HEK293T (cell line): Measurements from ENCODE around the gene PPCS.

Experiments used
- CTCF ChIA-PET: fragments of 350-600 bp; formaldehyde crosslinking; extraction: SDS; loops from one replicate; lab custom pipeline; 2021; ENCODE audit warnings: antibody characterized with exemption, inconsistent platforms; lab: Yijun Ruan, JAX
- POLR2A ChIA-PET: fragments of 350-600 bp; formaldehyde crosslinking; extraction: SDS; loops from one replicate; lab custom pipeline; 2020; ENCODE audit warnings: antibody characterized with exemption, inconsistent platforms; lab: Yijun Ruan, JAX
- DNase-seq: peaks from one replicate; pipeline ENCODE4 v3.0.0; 2012; ENCODE audit warnings: mixed read lengths; ENCODE audit errors: extremely low spot score
- ARNT ChIP-seq: fragments of 450-650 bp; IDR thresholded peaks from 2 replicates; pipeline ENCODE4 v1.6.1; 2017; ENCODE audit warnings: mild to moderate bottlenecking
- BHLHE40 ChIP-seq: fragments of 450-650 bp; IDR thresholded peaks from 2 replicates; pipeline ENCODE4 v1.6.1; 2016; ENCODE audit warnings: mild to moderate bottlenecking, moderate library complexity, borderline replicate concordance
- CTBP1 ChIP-seq: fragments of 450-650 bp; IDR thresholded peaks from 2 replicates; pipeline ENCODE4 v1.6.1; 2016; ENCODE audit warnings: borderline replicate concordance
- ELF4 ChIP-seq: fragments of 450-650 bp; IDR thresholded peaks from 2 replicates; pipeline ENCODE4 v1.6.1; 2017; ENCODE audit warnings: antibody characterized with exemption
- FOXA1 ChIP-seq: fragments of 450-650 bp; IDR thresholded peaks from 2 replicates; pipeline ENCODE4 v1.6.1; 2016; ENCODE audit warnings: mild to moderate bottlenecking
- FOXK2 ChIP-seq: fragments of 450-650 bp; IDR thresholded peaks from 2 replicates; pipeline ENCODE4 v1.6.1; 2016; ENCODE audit warnings: mild to moderate bottlenecking
- FOXM1 ChIP-seq: fragments of 450-650 bp; IDR thresholded peaks from 2 replicates; pipeline ENCODE4 v1.6.1; 2017; ENCODE audit warnings: mild to moderate bottlenecking, borderline replicate concordance
- HDGF ChIP-seq: fragments of 450-650 bp; IDR thresholded peaks from 2 replicates; pipeline ENCODE4 v1.6.1; 2017; ENCODE audit warnings: antibody characterized with exemption, borderline replicate concordance
- L3MBTL2 ChIP-seq: fragments of 450-650 bp; conservative IDR thresholded peaks from 2 replicates; pipeline ENCODE4 v1.6.1; 2016; ENCODE audit warnings: mild to moderate bottlenecking
- LEF1 ChIP-seq: fragments of 450-650 bp; IDR thresholded peaks from 2 replicates; pipeline ENCODE4 v1.6.1; 2017; ENCODE audit warnings: mild to moderate bottlenecking, borderline replicate concordance
- NFRKB ChIP-seq: fragments of 450-650 bp; IDR thresholded peaks from 2 replicates; pipeline ENCODE4 v1.6.1; 2016; ENCODE audit warnings: mild to moderate bottlenecking, moderate library complexity
- SP1 ChIP-seq: fragments of 450-650 bp; IDR thresholded peaks from 2 replicates; pipeline ENCODE4 v1.6.1; 2017
- SUZ12 ChIP-seq: fragments of 450-650 bp; IDR thresholded peaks from 2 replicates; pipeline ENCODE4 v1.6.1; 2016; ENCODE audit warnings: mild to moderate bottlenecking
- TARDBP ChIP-seq: fragments of 450-650 bp; IDR thresholded peaks from 2 replicates; pipeline ENCODE4 v1.6.1; 2016
- ZNF384 ChIP-seq: fragments of 450-650 bp; IDR thresholded peaks from 2 replicates; pipeline ENCODE4 v1.6.1; 2016
- TF ChIP-seq, protein P1 (sequence below): fragments of 450-650 bp; IDR thresholded peaks from 2 replicates; pipeline ENCODE4 v1.6.1; 2016

Gene PPCS

DNA sequence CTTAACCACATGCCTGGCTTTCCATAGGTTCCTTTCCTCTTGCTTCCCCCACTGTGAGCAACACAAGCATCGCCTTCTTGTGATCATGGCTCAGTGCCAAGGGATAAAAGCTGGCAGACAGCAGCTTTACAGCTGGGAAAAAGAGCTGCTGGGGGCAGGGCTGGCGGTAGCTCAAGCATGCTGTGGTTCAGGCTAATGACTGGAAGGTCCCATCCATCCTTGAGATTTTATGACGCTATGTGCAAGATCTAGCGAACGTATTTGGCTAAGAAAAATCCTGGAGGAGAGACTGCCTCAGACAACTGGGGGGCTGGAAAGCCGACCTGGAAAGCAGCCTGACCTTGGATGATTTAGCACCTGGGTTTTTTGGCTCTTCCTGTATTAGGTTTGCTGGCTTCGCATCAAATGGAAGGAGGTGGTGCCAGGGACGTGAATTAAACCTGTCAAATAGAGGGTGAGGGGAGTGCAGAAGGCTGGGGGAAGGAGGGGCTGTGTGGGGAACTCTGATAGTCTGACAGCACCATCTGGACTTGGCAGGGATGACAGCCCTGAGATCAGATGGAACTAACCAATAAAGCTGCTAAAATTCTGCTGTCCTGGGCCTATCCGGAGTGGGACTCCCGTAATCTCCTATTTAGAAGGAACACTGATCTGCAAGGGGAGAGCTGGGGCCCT, 35.3 kb upstream of the PPCS start:
- ChIA-PET POLR2A (interaction anchor here (1.2 kb wide), 1 partner anchor 31 kb away, joined by 3 read pairs; no protein-coding TSS in a partner anchor), CTCF (no interaction called here)
- DNase-seq, result peak; percentile 52
- TF ChIP-seq, protein P1, sequence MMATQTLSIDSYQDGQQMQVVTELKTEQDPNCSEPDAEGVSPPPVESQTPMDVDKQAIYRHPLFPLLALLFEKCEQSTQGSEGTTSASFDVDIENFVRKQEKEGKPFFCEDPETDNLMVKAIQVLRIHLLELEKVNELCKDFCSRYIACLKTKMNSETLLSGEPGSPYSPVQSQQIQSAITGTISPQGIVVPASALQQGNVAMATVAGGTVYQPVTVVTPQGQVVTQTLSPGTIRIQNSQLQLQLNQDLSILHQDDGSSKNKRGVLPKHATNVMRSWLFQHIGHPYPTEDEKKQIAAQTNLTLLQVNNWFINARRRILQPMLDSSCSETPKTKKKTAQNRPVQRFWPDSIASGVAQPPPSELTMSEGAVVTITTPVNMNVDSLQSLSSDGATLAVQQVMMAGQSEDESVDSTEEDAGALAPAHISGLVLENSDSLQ, result 0 out of 2 replicates have a peak, but pooled peaks have one; percentile 6
- TF ChIP-seq SUZ12, result no peak
- TF ChIP-seq BHLHE40, result no peak
- TF ChIP-seq FOXA1, result no peak
- TF ChIP-seq SP1, result no peak
- TF ChIP-seq FOXK2, result no peak
- TF ChIP-seq ZNF384, result no peak
- no peak for TF ChIP-seq HDGF

GRCh38 chr1:42422737-42423136, 33.6 kb upstream of the PPCS start:
- ChIA-PET CTCF (no interaction called here), POLR2A (no interaction called here)
- no peak for DNase-seq
- TF ChIP-seq L3MBTL2, result no peak
- no peak for TF ChIP-seq FOXM1
- no peak for TF ChIP-seq SUZ12
- TF ChIP-seq, protein P1, result no peak
- TF ChIP-seq ARNT, result no peak
- no peak for TF ChIP-seq CTBP1
- no peak for TF ChIP-seq ZNF384
- no peak for TF ChIP-seq NFRKB
- TF ChIP-seq LEF1, result no peak
- no peak for TF ChIP-seq TARDBP

GRCh38 chr1:42423681-42424080, 32.7 kb upstream of the PPCS start:
- ChIA-PET POLR2A (no interaction called here), CTCF (interaction anchor here (0.6 kb wide), 1 partner anchor 17 kb away, joined by 3 read pairs; no protein-coding TSS in a partner anchor)
- DNase-seq, result no peak
- TF ChIP-seq TARDBP, result no peak
- no peak for TF ChIP-seq FOXM1
- TF ChIP-seq FOXA1, result no peak
- TF ChIP-seq LEF1, result no peak

GRCh38 chr1:42424201-42424600, 32.1 kb upstream of the PPCS start:
- ChIA-PET CTCF (no interaction called here), POLR2A (no interaction called here)
- TF ChIP-seq, protein P1, result no peak
- TF ChIP-seq SUZ12 (no peak), FOXA1 (no peak), ELF4 (no peak), FOXM1 (no peak), TARDBP (no peak), ZNF384 (no peak), BHLHE40 (no peak), FOXK2 (no peak), HDGF (no peak), NFRKB (no peak), SP1 (no peak)
- DNase-seq, result no peak

- CTCF ChIA-PET, result no interaction called here
- TF ChIP-seq SUZ12 (no peak), L3MBTL2 (no peak), ZNF384 (no peak), HDGF (no peak), FOXK2 (no peak), CTBP1 (no peak), ELF4 (no peak), TARDBP (no peak), FOXA1 (no peak), SP1 (no peak), FOXM1 (no peak)
- POLR2A ChIA-PET, result no interaction called here
- DNase-seq, result no peak
These were observed 29.1 kb upstream of the PPCS start for GRCh38 chr1:42427240-42427639.

GRCh38 chr1:42429603-42430002, 26.7 kb upstream of the PPCS start:
- POLR2A ChIA-PET, result no interaction called here
- CTCF ChIA-PET, result interaction anchor here (0.6 to 0.7 kb wide), 2 partner anchors 163 to 165 kb away, joined by 3 read pairs; no protein-coding TSS in a partner anchor
- no peak for TF ChIP-seq L3MBTL2
- TF ChIP-seq CTBP1, result no peak
- no peak for TF ChIP-seq FOXK2
- no peak for TF ChIP-seq ARNT
- no peak for TF ChIP-seq ELF4
- TF ChIP-seq TARDBP, result no peak
- TF ChIP-seq, protein P1, result no peak
- no peak for TF ChIP-seq BHLHE40
- no peak for TF ChIP-seq FOXA1
- DNase-seq, result no peak
